ENCODE results near the gene SSX5.
"Not testable (repeated sequence)": the region's sequence is repeated elsewhere in the genome, so short reads cannot be mapped to it uniquely, and the experiment has no call there.

Gene SSX5, protein sequence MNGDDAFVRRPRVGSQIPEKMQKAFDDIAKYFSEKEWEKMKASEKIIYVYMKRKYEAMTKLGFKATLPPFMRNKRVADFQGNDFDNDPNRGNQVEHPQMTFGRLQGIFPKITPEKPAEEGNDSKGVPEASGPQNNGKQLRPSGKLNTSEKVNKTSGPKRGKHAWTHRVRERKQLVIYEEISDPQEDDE

DNA sequence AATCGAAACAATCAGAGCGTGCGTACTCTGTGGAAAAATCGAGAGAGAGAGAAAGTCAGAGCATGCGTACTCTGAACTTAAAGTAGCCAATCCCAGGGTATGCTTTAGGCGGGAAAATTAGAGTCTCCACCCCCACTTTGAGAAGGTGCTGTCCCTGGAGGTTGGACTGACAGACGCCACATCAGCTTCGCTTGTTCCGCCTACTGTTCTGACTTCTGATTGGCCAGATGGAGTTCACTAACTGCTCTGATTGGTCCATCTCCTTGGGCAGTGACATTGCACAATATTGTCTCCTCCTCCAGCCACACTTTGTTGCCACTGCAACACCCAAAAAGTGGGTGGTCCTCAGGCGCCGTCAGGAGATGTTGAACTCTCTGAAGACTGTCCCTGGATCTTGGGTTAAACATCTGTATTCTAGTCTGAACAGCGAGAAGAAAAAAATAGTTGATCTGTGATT lies at the start of gene SSX5:
SSX5 (minus strand) TSS at position 51 of the 457 bp plus-strand sequence. CDS start 1,437 bp downstream, outside the sequence.
- DNase-seq (ENCODE audit: low read depth in 2 of 2, low spot score in 1 of 2), result no peak

DNA sequence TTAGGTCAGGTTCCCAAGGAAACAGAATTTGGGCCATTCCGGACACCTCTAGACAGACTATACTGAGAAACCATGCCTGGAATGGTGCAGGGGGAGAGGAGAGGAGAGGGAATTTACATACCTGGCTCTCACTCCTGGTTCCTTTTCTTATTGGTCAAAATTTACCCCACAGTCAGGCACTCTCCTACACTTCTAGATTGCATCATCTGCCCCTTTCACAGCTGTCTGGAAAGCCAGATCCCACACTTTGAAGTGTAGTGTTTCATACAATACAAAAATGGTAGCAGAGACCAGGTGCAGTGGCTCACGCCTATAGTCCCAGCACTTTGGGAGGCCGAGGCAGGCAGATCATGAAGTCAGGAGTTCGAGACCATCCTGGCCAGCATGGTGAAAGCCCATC lies 27.6 kb upstream of the SSX5 start:
- not testable (repeated sequence) for DNase-seq (ENCODE audit: low read depth in 2 of 2, low spot score in 1 of 2)

DNA sequence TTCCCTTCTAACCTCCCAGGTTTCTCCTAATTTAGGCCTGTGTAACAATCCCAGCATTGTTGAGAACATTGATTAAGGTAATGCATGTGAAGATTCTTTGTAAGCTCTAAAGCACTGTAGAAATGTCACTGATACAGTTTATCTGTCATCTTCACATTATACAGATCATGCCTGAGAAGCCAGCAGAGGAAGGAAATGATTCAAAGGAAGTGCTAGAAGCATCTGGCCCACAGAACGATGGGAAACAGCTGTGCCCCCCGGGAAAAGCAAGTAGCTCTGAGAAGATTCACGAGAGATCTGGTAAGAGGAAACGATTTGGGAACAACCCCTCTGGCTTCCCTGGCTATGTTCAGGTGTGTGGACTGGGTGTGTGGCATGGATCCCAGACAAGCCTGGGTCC lies 17.7 kb upstream of the SSX5 start:
- DNase-seq (ENCODE audit: low read depth in 2 of 2, low spot score in 1 of 2), result not testable (repeated sequence)

- DNase-seq (ENCODE audit: low read depth in 2 of 2, low spot score in 1 of 2), result not testable (repeated sequence)
Observed at GRCh38 chrX:48190024-48190423, 6.6 kb downstream of the SSX5 start.

- not testable (repeated sequence) for DNase-seq (ENCODE audit: low read depth in 2 of 2, low spot score in 1 of 2)
Observed at GRCh38 chrX:48181882-48182281, 14.7 kb downstream of the SSX5 start.

- no peak for DNase-seq (ENCODE audit: low read depth in 2 of 2, low spot score in 1 of 2)
Observed at GRCh38 chrX:48180811-48181210, 15.8 kb downstream of the SSX5 start.

DNA sequence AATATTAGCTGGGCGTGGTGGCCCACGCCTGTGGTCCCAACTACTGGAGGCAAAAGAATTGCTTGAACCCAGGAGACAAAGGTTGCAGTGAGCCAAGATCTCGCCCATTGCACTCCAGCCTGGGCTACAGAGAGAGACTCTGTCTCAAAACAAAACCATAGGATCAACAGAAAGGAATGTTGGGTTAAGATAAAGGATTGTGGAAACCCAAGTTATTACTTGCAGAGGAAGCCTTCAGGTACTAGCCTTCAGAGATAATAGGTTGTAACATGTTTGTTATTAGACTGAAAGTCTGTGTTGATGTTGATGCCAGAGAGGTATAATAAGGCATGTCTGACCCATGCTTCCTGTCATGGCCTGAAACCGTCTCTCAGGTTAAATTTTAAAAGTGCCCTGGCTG lies 16.9 kb downstream of the SSX5 start:
- no peak for DNase-seq (ENCODE audit: low read depth in 2 of 2, low spot score in 1 of 2)

- DNase-seq (ENCODE audit: low read depth in 2 of 2, low spot score in 1 of 2), result not testable (repeated sequence)
Observed at GRCh38 chrX:48166322-48166721, 30.3 kb downstream of the SSX5 start.

GRCh38 chrX:48165241-48165640 lies 31.4 kb downstream of the SSX5 start:
- DNase-seq (ENCODE audit: low read depth in 2 of 2, low spot score in 1 of 2), result no peak

- no peak for DNase-seq (ENCODE audit: low read depth in 2 of 2, low spot score in 1 of 2)
Observed at GRCh38 chrX:48156014-48156413, 40.6 kb downstream of the SSX5 start.

GRCh38 chrX:48154796-48155195 lies 41.8 kb downstream of the SSX5 start:
- DNase-seq (ENCODE audit: low read depth in 2 of 2, low spot score in 1 of 2), result no peak

GRCh38 chrX:48153769-48154168 lies 42.8 kb downstream of the SSX5 start:
- no peak for DNase-seq (ENCODE audit: low read depth in 2 of 2, low spot score in 1 of 2)

DNA sequence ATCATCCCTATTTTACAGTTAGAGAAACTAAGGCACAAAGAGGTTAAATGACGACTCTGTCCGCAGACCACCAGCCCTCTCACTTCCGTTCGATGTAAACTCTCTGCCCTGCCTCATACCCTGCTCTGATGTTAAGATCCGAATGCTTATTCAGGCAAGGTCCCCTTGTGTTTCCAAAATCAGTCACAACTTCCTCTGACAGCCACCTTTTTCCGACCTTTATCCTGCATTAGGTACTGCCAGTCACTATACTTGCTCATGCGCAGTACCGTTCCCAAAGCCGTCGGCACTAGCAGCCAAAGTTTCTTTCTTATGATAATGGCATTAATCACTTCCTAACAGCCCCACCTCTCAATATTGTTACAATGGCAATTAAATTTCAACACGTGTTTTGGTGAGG lies 53.9 kb downstream of the SSX5 start:
- DNase-seq (ENCODE audit: low read depth in 2 of 2, low spot score in 1 of 2), result not testable (repeated sequence)

DNA sequence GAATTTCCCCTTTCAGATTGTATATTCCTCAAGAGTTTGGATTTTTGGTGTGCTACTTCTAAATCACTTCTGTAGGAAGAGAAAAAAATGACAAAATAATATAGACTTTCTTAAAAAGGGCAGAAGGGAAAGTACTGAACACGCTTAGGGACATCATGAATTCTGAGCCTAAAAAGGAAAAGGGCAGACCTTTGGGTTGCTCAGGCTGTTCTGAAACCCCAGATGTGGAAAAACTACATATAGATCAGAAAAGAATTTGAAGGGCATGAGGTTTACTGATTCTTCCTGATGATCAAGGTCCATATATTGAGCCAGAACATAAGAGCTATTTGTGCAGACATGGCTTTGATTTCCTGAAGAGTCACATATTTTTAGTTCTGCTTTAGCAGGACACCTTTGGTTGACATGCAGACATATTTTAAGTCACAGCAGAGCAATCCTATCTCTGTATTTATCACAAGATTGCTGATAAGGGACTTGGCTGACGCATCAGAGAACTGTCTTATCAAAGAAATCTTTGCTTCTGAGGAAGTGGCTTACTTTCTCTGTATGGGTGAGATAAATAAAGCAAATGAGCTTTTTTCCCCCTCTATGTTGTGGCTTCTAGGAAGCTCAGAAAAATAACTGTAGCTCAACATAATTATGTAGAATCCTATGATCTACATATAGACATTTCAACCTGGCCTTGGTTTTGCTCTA lies 54.6 kb downstream of the SSX5 start:
- not testable (repeated sequence) for DNase-seq (ENCODE audit: low read depth in 2 of 2, low spot score in 1 of 2)

DNA sequence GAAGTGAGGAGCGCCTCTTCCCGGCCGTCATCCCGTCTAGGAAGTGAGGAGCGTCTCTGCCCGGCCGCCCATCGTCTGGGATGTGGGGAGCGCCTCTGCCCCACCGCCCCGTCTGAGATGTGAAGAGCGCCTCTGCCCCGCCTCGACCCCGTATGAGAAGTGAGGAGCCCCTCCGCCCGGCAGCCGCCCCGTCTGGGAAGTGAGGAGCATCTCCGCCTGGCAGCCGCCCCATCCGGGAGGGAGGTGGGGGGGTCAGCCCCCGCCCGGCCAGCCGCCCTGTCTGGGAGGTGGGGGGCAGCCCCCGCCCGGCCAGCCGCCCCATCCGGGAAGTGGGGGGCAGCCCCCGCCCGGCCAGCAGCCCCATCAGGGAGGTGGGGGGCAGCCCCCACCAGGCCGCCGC lies 57.5 kb downstream of the SSX5 start:
- DNase-seq (ENCODE audit: low read depth in 2 of 2, low spot score in 1 of 2), result not testable (repeated sequence)

Measured in stimulated activated CD8-positive, alpha-beta memory T cell treated with anti-CD3 and anti-CD28 coated beads, Interleukin-4, amount 100 ng/mL, for 4 hours (primary cell).